Naive B cell (primary cell): ENCODE results near the gene GNB4. TPM values are rescaled to one million over a fixed set of nuclear protein-coding genes. Genes with fewer than 3 reads are reported as not detected.

Source experiments
- ATAC-seq, 2 donors: fragments of 150-1000 bp; cut with Tn5 transposase; 2 replicates each; pipeline ENCODE4 v1.10.0; 2021; ENCODE audit warnings: low read depth in 2 of 2, mild to moderate bottlenecking in 2 of 2, moderate library complexity in 2 of 2
- DNase-seq: peaks from one replicate; pipeline ENCODE4 v3.0.0; 2022
- H3K27ac Mint-ChIP-seq, 6 donors: one replicate each; pipeline ENCODE4 v1.8.0; 2020 to 2022; ENCODE audit warnings: mild to moderate bottlenecking in 6 of 6, mixed read lengths in 6 of 6, moderate library complexity in 5 of 6, inconsistent platforms in 2 of 6
- H3K27me3 Mint-ChIP-seq, 3 donors: one replicate each; pipeline ENCODE4 v1.8.0; 2021 to 2022; ENCODE audit warnings: mixed read lengths in 3 of 3, mild to moderate bottlenecking in 1 of 3
- H3K36me3 Mint-ChIP-seq, 2 donors: one replicate each; pipeline ENCODE4 v1.8.0; 2020 to 2022; ENCODE audit warnings: mixed read lengths in 2 of 2, inconsistent platforms in 1 of 2, mild to moderate bottlenecking in 1 of 2
- H3K4me1 Mint-ChIP-seq, 3 donors: one replicate each; pipeline ENCODE4 v1.8.0; 2020 to 2022; ENCODE audit warnings: mixed read lengths in 3 of 3, inconsistent platforms in 1 of 3, mild to moderate bottlenecking in 1 of 3, moderate library complexity in 1 of 3
- H3K4me3 Mint-ChIP-seq, 8 donors: one replicate each; pipeline ENCODE4 v1.8.0; 2020 to 2022; ENCODE audit warnings: mild to moderate bottlenecking in 8 of 8, mixed read lengths in 8 of 8, moderate library complexity in 8 of 8, inconsistent platforms in 2 of 8
- H3K9me3 Mint-ChIP-seq, 7 donors: one replicate each; pipeline ENCODE4 v1.8.0; 2020 to 2022; ENCODE audit warnings: mixed read lengths in 7 of 7, mild to moderate bottlenecking in 5 of 7, inconsistent platforms in 2 of 7, moderate library complexity in 1 of 7
- polyA plus RNA-seq, 6 donors: library from polyadenylated mRNA; unstranded; fragments of 300-500 nt; fragmentation: Illumina TruSeq; gene quantifications; one replicate each; pipeline ENCODE4 v1.2.3, GENCODE V29; 2021; ENCODE audit warnings: low read depth in 6 of 6

Gene GNB4
- polyA plus RNA-seq, 6 donors from 2014 or later, result 12.9 to 53.9 (median 44.7) TPM

- Mint-ChIP-seq H3K9me3 (no peaks in the 10 kb centered on the region), H3K4me1 (peaks cover 13 to 19% (median 18%) of the 10 kb centered on the region in 3 donors), H3K27me3 (no peaks in the 10 kb centered on the region), H3K27ac (no peak overlapping the region), H3K4me3 (no peak overlapping the region), H3K36me3 (no peaks in the 10 kb centered on the region)
- ATAC-seq (no peak), DNase-seq (no peak)
These were observed 3.6 kb upstream of the GNB4 start for GRCh38 chr3:179454887-179455286.

- H3K4me1 Mint-ChIP-seq, result peaks cover 23 to 28% (median 27%) of the 10 kb centered on the region in 3 donors
- DNase-seq (no peak), ATAC-seq (no peak)
- no peaks in the 10 kb centered on the region for H3K36me3 Mint-ChIP-seq
- H3K4me3 Mint-ChIP-seq, result peak overlapping the region in 1 of 8 donors; percentile 94
- H3K27me3 Mint-ChIP-seq, result no peaks in the 10 kb centered on the region
- H3K27ac Mint-ChIP-seq, result peak overlapping the region in 3 of 6 donors; percentile 2 to 72 (median 46)
- no peaks in the 10 kb centered on the region for H3K9me3 Mint-ChIP-seq
These were observed 2.7 kb upstream of the GNB4 start for GRCh38 chr3:179453967-179454366.

- H3K36me3 Mint-ChIP-seq, result peaks cover 0 to under 1% of the 10 kb centered on the region in 2 donors
- ATAC-seq (no peak), DNase-seq (no peak)
- no peaks in the 10 kb centered on the region for H3K9me3 Mint-ChIP-seq
- H3K27ac Mint-ChIP-seq, result peak overlapping the region in 3 of 6 donors; percentile 74 to 94 (median 88)
- no peaks in the 10 kb centered on the region for H3K27me3 Mint-ChIP-seq
- H3K4me1 Mint-ChIP-seq, result peaks cover 28 to 35% (median 33%) of the 10 kb centered on the region in 3 donors
- H3K4me3 Mint-ChIP-seq, result peak overlapping the region in 4 of 8 donors; percentile 2 to 94 (median 68)
These were observed 1.6 kb upstream of the GNB4 start for GRCh38 chr3:179452872-179453271.

- H3K4me1 Mint-ChIP-seq, result peaks cover 34 to 42% (median 38%) of the 10 kb centered on the region in 3 donors
- no peak for DNase-seq
- no peak for ATAC-seq
- H3K9me3 Mint-ChIP-seq, result no peaks in the 10 kb centered on the region
- peak overlapping the region; percentile 88 to 97 (median 95) for H3K27ac Mint-ChIP-seq
- peaks cover 0 to 5% of the 10 kb centered on the region in 2 donors for H3K36me3 Mint-ChIP-seq
- no peaks in the 10 kb centered on the region for H3K27me3 Mint-ChIP-seq
- H3K4me3 Mint-ChIP-seq, result peak overlapping the region; percentile 84 to 97 (median 94)
These were observed 900 bp upstream of the GNB4 start for GRCh38 chr3:179452176-179452564.

GRCh38 chr3:179450901-179451264 is 387 bp downstream of the GNB4 start:
- Mint-ChIP-seq H3K4me1 (peaks cover 42 to 50% (median 47%) of the 10 kb centered on the region in 3 donors), H3K27ac (peak overlapping the region; percentile 87 to 97 (median 94)), H3K36me3 (peaks cover 0 to 10% of the 10 kb centered on the region in 2 donors), H3K4me3 (peak overlapping the region; percentile 84 to 98 (median 94)), H3K27me3 (no peaks in the 10 kb centered on the region), H3K9me3 (no peaks in the 10 kb centered on the region)
- DNase-seq (no peak), ATAC-seq (peak; percentile 55 to 58)

GRCh38 chr3:179450261-179450701 is 989 bp downstream of the GNB4 start:
- Mint-ChIP-seq H3K36me3 (peaks cover 0 to 10% of the 10 kb centered on the region in 2 donors), H3K27me3 (no peaks in the 10 kb centered on the region), H3K9me3 (no peaks in the 10 kb centered on the region), H3K4me1 (peaks cover 44 to 50% (median 47%) of the 10 kb centered on the region in 3 donors), H3K4me3 (peak overlapping the region; percentile 84 to 98 (median 94)), H3K27ac (peak overlapping the region; percentile 87 to 97 (median 94))
- DNase-seq (no peak), ATAC-seq (no peak)

DNA sequence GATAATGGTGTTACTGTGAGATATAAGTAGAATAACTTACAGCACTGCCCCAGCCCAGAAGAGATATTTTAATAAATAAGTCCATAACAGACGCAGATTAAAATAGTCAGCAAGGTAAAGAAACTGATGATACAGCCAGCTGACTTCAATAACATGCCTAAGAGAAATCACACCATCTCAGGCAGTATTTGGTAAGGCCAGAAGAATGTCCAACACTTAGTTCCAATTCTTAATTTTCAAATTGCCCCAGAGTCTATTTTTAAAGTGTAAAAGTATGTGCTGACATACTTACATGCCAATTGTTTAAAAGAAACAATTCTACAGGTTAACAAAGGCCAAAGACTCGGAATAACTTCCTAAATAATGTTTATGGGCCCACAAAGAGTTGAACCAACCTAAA is 1.6 kb downstream of the GNB4 start:
- peak overlapping the region in 4 of 6 donors; percentile 83 to 94 (median 88) for H3K27ac Mint-ChIP-seq
- H3K9me3 Mint-ChIP-seq, result no peaks in the 10 kb centered on the region
- no peaks in the 10 kb centered on the region for H3K27me3 Mint-ChIP-seq
- ATAC-seq, result no peak
- peak overlapping the region; percentile 6 to 98 (median 93) for H3K4me3 Mint-ChIP-seq
- peaks cover 0 to 10% of the 10 kb centered on the region in 2 donors for H3K36me3 Mint-ChIP-seq
- H3K4me1 Mint-ChIP-seq, result peaks cover 47 to 50% (median 48%) of the 10 kb centered on the region in 3 donors
- DNase-seq, result no peak

- Mint-ChIP-seq H3K9me3 (no peaks in the 10 kb centered on the region), H3K27me3 (no peaks in the 10 kb centered on the region), H3K4me1 (peaks cover 42 to 58% (median 47%) of the 10 kb centered on the region in 3 donors), H3K36me3 (peaks cover 0 to 10% of the 10 kb centered on the region in 2 donors), H3K4me3 (peak overlapping the region in 2 of 8 donors; percentile 27 to 72), H3K27ac (peak overlapping the region in 1 of 6 donors; percentile 46)
- DNase-seq (no peak), ATAC-seq (no peak)
These were observed 4.0 kb downstream of the GNB4 start for GRCh38 chr3:179447251-179447650.

DNA sequence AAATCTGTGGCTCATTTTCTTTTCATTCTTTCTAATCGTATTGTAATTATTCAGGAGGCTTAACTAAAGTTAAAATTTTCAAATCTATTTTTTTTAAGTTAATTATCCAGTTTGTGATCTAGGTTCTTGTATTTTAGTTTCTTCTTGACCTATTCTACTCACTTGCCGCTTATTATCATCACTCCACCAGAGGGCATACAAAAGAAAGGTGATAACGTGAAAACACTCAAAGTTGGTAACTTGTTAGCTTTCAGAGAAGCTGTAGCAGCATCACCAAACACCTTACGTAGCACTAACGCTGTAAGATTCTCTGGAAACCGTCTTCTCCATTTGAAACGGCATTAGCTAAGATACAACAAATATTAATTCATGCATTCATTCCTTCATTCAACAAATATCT is 4.8 kb downstream of the GNB4 start:
- Mint-ChIP-seq H3K27me3 (no peaks in the 10 kb centered on the region), H3K4me1 (peaks cover 35 to 50% (median 39%) of the 10 kb centered on the region in 3 donors), H3K36me3 (peaks cover 0 to 10% of the 10 kb centered on the region in 2 donors), H3K9me3 (no peaks in the 10 kb centered on the region), H3K4me3 (peak overlapping the region in 2 of 8 donors; percentile 2 to 72), H3K27ac (peak overlapping the region in 3 of 6 donors; percentile 2 to 28 (median 8))
- ATAC-seq (no peak), DNase-seq (no peak)

DNA sequence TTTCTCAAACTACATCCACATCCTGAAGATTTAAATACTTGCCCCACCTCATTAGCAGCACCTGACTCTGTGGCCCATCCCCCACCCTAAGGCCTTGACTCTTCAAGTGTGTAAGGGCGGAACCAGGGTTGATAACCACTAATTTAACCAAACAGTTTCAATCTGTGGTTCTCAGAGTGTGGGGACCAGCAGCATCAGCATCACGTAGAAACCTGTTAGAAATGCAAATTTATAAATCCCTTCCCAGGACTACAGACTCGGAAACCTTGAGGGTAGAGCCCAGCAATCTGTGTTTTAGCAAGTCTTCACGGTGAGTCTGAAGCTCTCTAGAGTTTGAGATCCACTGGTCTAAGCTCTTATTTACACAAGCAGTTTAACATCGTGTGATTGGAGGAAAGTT is 12.4 kb downstream of the GNB4 start:
- peak overlapping the region; percentile 64 to 87 (median 78) for H3K4me3 Mint-ChIP-seq
- H3K27ac Mint-ChIP-seq, result peak overlapping the region; percentile 91 to 97 (median 96)
- H3K9me3 Mint-ChIP-seq, result no peaks in the 10 kb centered on the region
- DNase-seq, result peak; percentile 88
- ATAC-seq, result peak; percentile 90 to 92
- no peaks in the 10 kb centered on the region for H3K36me3 Mint-ChIP-seq
- H3K27me3 Mint-ChIP-seq, result no peaks in the 10 kb centered on the region
- H3K4me1 Mint-ChIP-seq, result peaks cover 20 to 51% (median 49%) of the 10 kb centered on the region in 3 donors

DNA sequence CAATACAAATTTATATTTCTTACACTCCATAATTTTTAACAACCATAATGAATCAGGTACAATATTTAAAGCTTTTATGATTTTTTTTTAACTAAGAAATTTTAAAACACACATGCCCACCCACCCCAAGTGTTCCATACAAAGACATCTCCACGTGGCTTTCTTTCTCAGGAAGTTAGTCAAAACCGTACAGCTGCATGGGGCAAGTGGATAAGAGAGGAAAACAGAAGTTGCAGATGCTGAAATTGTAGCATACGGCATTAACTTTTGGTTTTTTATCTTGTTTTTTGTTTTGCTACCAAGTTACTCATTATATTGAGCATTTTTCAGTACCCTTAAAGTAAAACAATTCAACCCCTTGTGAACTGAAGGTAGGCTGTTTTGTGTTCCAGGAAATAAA is 14.8 kb downstream of the GNB4 start:
- Mint-ChIP-seq H3K4me3 (peak overlapping the region in 3 of 8 donors; percentile 15 to 42 (median 20)), H3K27ac (peak overlapping the region; percentile 34 to 97 (median 88)), H3K4me1 (peaks cover 43 to 72% (median 71%) of the 10 kb centered on the region in 3 donors)

GRCh38 chr3:179432451-179432850 is 18.8 kb downstream of the GNB4 start:
- H3K4me1 Mint-ChIP-seq, result peaks cover 42 to 72% (median 69%) of the 10 kb centered on the region in 3 donors
- peak overlapping the region; percentile 64 to 89 (median 78) for H3K4me3 Mint-ChIP-seq
- peaks cover 4 to 6% of the 10 kb centered on the region in 2 donors for H3K36me3 Mint-ChIP-seq
- no peaks in the 10 kb centered on the region for H3K27me3 Mint-ChIP-seq
- no peak for ATAC-seq
- peak overlapping the region; percentile 73 to 98 (median 89) for H3K27ac Mint-ChIP-seq
- DNase-seq, result no peak
- H3K9me3 Mint-ChIP-seq, result no peaks in the 10 kb centered on the region

More for the DNA sequence above, 14.8 kb downstream of the GNB4 start:
- Mint-ChIP-seq H3K27me3 (no peaks in the 10 kb centered on the region), H3K36me3 (no peaks in the 10 kb centered on the region), H3K9me3 (no peaks in the 10 kb centered on the region)
- DNase-seq (no peak), ATAC-seq (no peak)

GRCh38 chr3:179432021-179432420 is 19.2 kb downstream of the GNB4 start:
- Mint-ChIP-seq H3K36me3 (peaks cover 5 to 6% of the 10 kb centered on the region in 2 donors), H3K27me3 (no peaks in the 10 kb centered on the region), H3K4me1 (peaks cover 44 to 71% (median 68%) of the 10 kb centered on the region in 3 donors), H3K27ac (peak overlapping the region; percentile 73 to 98 (median 89)), H3K9me3 (no peaks in the 10 kb centered on the region), H3K4me3 (peak overlapping the region; percentile 52 to 89 (median 78))
- DNase-seq (peak; percentile 58), ATAC-seq (peak; percentile 78 to 87)

DNA sequence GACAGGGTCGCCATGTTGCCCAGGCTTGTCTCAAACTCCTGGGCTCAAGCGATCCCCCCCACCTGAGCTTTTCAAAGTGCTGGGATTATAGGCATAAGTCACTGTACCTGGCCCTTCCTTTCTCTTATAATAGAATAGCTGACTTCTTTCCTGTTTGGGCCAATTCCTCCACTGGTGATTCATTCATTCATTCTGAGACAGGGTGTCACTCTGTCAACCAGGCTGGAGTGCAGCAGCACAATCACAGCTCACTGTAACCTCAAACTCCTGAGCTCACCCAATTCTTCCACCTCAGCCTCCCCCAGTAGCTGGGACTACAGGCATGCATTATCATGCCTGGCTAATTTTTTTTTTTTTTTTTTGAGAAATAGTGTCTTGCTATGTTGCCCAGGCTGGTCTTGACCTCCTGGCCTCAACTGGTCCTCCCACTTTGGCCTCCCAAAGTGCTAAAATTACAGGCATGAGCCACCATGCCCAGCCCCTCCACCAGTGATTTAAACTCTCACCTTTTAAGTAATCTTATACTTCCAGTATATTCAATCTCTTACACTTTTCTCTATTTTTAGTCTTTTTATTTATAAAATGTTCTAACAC is 20.9 kb downstream of the GNB4 start:
- Mint-ChIP-seq H3K4me1 (peaks cover 50 to 68% (median 67%) of the 10 kb centered on the region in 3 donors), H3K27ac (peak overlapping the region in 4 of 6 donors; percentile 55 to 84 (median 72))
- no peak for DNase-seq

More for the DNA sequence above, 20.9 kb downstream of the GNB4 start:
- ATAC-seq, result no peak
- H3K4me3 Mint-ChIP-seq, result no peak overlapping the region
- no peaks in the 10 kb centered on the region for H3K27me3 Mint-ChIP-seq
- no peaks in the 10 kb centered on the region for H3K9me3 Mint-ChIP-seq
- H3K36me3 Mint-ChIP-seq, result peaks cover 7 to 8% of the 10 kb centered on the region in 2 donors
